HEK293 (cell line): Measurements from ENCODE around the gene PLD3.

Experiments used
- CTCF ChIA-PET: fragments of 350-600 bp; formaldehyde crosslinking; extraction: SDS; loops from one replicate; lab custom pipeline; 2021; ENCODE audit warnings: antibody characterized with exemption; lab: Yijun Ruan, JAX
- POLR2A ChIA-PET: fragments of 300-600 bp; formaldehyde crosslinking; extraction: SDS; loops from one replicate; lab custom pipeline; 2020; ENCODE audit warnings: antibody characterized with exemption, inconsistent platforms; lab: Yijun Ruan, JAX
- H3K27ac ChIP-seq: fragments of 200-500 bp; sonication (Bioruptor generic); 2 replicates; pipeline ENCODE4 v1.5.1; 2014; ENCODE audit warnings: low read depth, low read length, control low read depth, inconsistent platforms; ENCODE audit errors: extremely low read depth
- H3K36me3 ChIP-seq, 2 experiments: fragments of 200-500 bp in 1 of 2; sonication (Bioruptor generic) in 1 of 2; 1 replicate in 1 of 2; 2 replicates in 1 of 2; pipeline ENCODE4 v1.5.1; 2014 to 2017; ENCODE audit warnings: inconsistent platforms in 2 of 2, low read length in 2 of 2; ENCODE audit not compliant: control insufficient read depth in 2 of 2, insufficient read depth in 1 of 2
- H3K4me1 ChIP-seq: fragments of 200-500 bp; sonication (Bioruptor generic); 2 replicates; pipeline ENCODE4 v1.5.1; 2014; ENCODE audit warnings: mild to moderate bottlenecking, low read length, inconsistent platforms; ENCODE audit not compliant: control insufficient read depth, insufficient read depth
- H3K4me3 ChIP-seq: 2 replicates; pipeline ENCODE4 v1.5.1; 2011; ENCODE audit warnings: low read depth, mild to moderate bottlenecking, control low read depth, low read length, moderate library complexity
- H3K9me3 ChIP-seq: fragments of 200-500 bp; sonication (Bioruptor generic); 2 replicates; pipeline ENCODE4 v1.5.1; 2014; ENCODE audit warnings: low read depth, low read length, inconsistent platforms; ENCODE audit not compliant: control insufficient read depth, insufficient read depth
- BCL11B ChIP-seq: fragments of 450-650 bp; formaldehyde crosslinking; IDR thresholded peaks from 2 replicates; pipeline ENCODE4 v1.5.1; 2016; ENCODE audit warnings: low read depth, missing biosample characterization, missing genetic modification characterization
- FEZF1 ChIP-seq: fragments of 450-650 bp; formaldehyde crosslinking; IDR thresholded peaks from 2 replicates; pipeline ENCODE4 v1.5.1; 2016; ENCODE audit warnings: missing biosample characterization, missing genetic modification characterization
- GFI1B ChIP-seq: fragments of 450-650 bp; formaldehyde crosslinking; IDR thresholded peaks from 2 replicates; pipeline ENCODE4 v1.5.1; 2016; ENCODE audit warnings: missing biosample characterization, missing genetic modification characterization
- GLI4 ChIP-seq: fragments of 450-650 bp; formaldehyde crosslinking; IDR thresholded peaks from 2 replicates; pipeline ENCODE4 v1.5.1; 2016; ENCODE audit warnings: missing biosample characterization, missing genetic modification characterization
- KLF7 ChIP-seq: fragments of 450-650 bp; formaldehyde crosslinking; IDR thresholded peaks from 2 replicates; pipeline ENCODE4 v1.5.1; 2016; ENCODE audit warnings: missing biosample characterization, missing genetic modification characterization, borderline replicate concordance
- KLF9 ChIP-seq: fragments of 450-650 bp; formaldehyde crosslinking; IDR thresholded peaks from 2 replicates; pipeline ENCODE4 v1.5.1; 2016; ENCODE audit warnings: missing biosample characterization, missing genetic modification characterization, low read depth
- PRDM4 ChIP-seq: fragments of 450-650 bp; formaldehyde crosslinking; IDR thresholded peaks from 2 replicates; pipeline ENCODE4 v1.5.1; 2017; ENCODE audit warnings: missing biosample characterization, missing genetic modification characterization
- SP7 ChIP-seq: fragments of 450-650 bp; formaldehyde crosslinking; IDR thresholded peaks from 2 replicates; pipeline ENCODE4 v1.5.1; 2016; ENCODE audit warnings: missing biosample characterization, missing genetic modification characterization
- ZBTB48 ChIP-seq: fragments of 450-650 bp; formaldehyde crosslinking; IDR thresholded peaks from 2 replicates; pipeline ENCODE4 v1.5.1; 2016; ENCODE audit warnings: missing biosample characterization, missing genetic modification characterization
- ZNF146 ChIP-seq: fragments of 450-650 bp; formaldehyde crosslinking; IDR thresholded peaks from 2 replicates; pipeline ENCODE4 v1.5.1; 2016; ENCODE audit warnings: missing biosample characterization, missing genetic modification characterization
- ZNF18 ChIP-seq: fragments of 450-650 bp; formaldehyde crosslinking; IDR thresholded peaks from 2 replicates; pipeline ENCODE4 v1.5.1; 2016; ENCODE audit warnings: missing biosample characterization, missing genetic modification characterization
- ZNF211 ChIP-seq: fragments of 450-650 bp; formaldehyde crosslinking; IDR thresholded peaks from 2 replicates; pipeline ENCODE4 v1.5.1; 2016; ENCODE audit warnings: low read depth, missing biosample characterization, missing genetic modification characterization
- ZNF335 ChIP-seq: fragments of 450-650 bp; formaldehyde crosslinking; conservative IDR thresholded peaks from 2 replicates; pipeline ENCODE4 v1.5.1; 2016; ENCODE audit warnings: missing biosample characterization, missing genetic modification characterization
- ZNF510 ChIP-seq: fragments of 450-650 bp; formaldehyde crosslinking; IDR thresholded peaks from 2 replicates; pipeline ENCODE4 v1.5.1; 2018; ENCODE audit warnings: mild to moderate bottlenecking, missing genetic modification characterization, missing biosample characterization; ENCODE audit not compliant: insufficient replicate concordance
- ZNF514 ChIP-seq: fragments of 450-650 bp; formaldehyde crosslinking; IDR thresholded peaks from 2 replicates; pipeline ENCODE4 v1.5.1; 2016; ENCODE audit warnings: missing biosample characterization, missing genetic modification characterization
- ZNF521 ChIP-seq: fragments of 450-650 bp; formaldehyde crosslinking; IDR thresholded peaks from 2 replicates; pipeline ENCODE4 v1.5.1; 2017; ENCODE audit warnings: missing biosample characterization, mild to moderate bottlenecking, missing genetic modification characterization
- ZNF558 ChIP-seq: fragments of 450-650 bp; formaldehyde crosslinking; IDR thresholded peaks from 2 replicates; pipeline ENCODE4 v1.5.1; 2016; ENCODE audit warnings: missing biosample characterization, missing genetic modification characterization
- ZNF596 ChIP-seq: fragments of 450-650 bp; IDR thresholded peaks from 2 replicates; pipeline ENCODE4 v1.5.0; 2018; ENCODE audit warnings: missing biosample characterization, mild to moderate bottlenecking, missing genetic modification characterization, moderate library complexity
- ZNF629 ChIP-seq: fragments of 450-650 bp; formaldehyde crosslinking; IDR thresholded peaks from 2 replicates; pipeline ENCODE4 v1.5.1; 2017; ENCODE audit warnings: missing biosample characterization, missing genetic modification characterization
- ZNF664 ChIP-seq: fragments of 450-650 bp; formaldehyde crosslinking; IDR thresholded peaks from 2 replicates; pipeline ENCODE4 v1.5.1; 2016; ENCODE audit warnings: missing biosample characterization, missing genetic modification characterization
- ZNF677 ChIP-seq: fragments of 450-650 bp; IDR thresholded peaks from 2 replicates; pipeline ENCODE4 v1.5.0; 2018; ENCODE audit warnings: missing biosample characterization, mild to moderate bottlenecking, missing genetic modification characterization, moderate library complexity
- ZNF768 ChIP-seq: fragments of 450-650 bp; formaldehyde crosslinking; IDR thresholded peaks from 2 replicates; pipeline ENCODE4 v1.5.1; 2018; ENCODE audit warnings: missing biosample characterization, mild to moderate bottlenecking, missing genetic modification characterization
- ZNF792 ChIP-seq: fragments of 450-650 bp; formaldehyde crosslinking; IDR thresholded peaks from 2 replicates; pipeline ENCODE4 v1.5.1; 2016; ENCODE audit warnings: missing biosample characterization, missing genetic modification characterization
- TF ChIP-seq, protein P1 (sequence below): fragments of 450-650 bp; formaldehyde crosslinking; optimal IDR thresholded peaks from 2 replicates; pipeline ENCODE3; 2016; ENCODE audit warnings: missing biosample characterization, mild to moderate bottlenecking, missing genetic modification characterization
- TF ChIP-seq, protein P2 (sequence below): fragments of 450-650 bp; formaldehyde crosslinking; IDR thresholded peaks from 2 replicates; pipeline ENCODE4 v1.5.1; 2016; ENCODE audit warnings: missing biosample characterization, missing genetic modification characterization, low read depth
- TF ChIP-seq, protein P3 (sequence below): fragments of 450-650 bp; formaldehyde crosslinking; IDR thresholded peaks from 2 replicates; pipeline ENCODE4 v1.5.1; 2017; ENCODE audit warnings: missing biosample characterization, missing genetic modification characterization
- TF ChIP-seq, protein P4 (sequence below): fragments of 450-650 bp; formaldehyde crosslinking; IDR thresholded peaks from 2 replicates; pipeline ENCODE4 v1.5.1; 2017; ENCODE audit warnings: missing biosample characterization, mild to moderate bottlenecking, missing genetic modification characterization, moderate library complexity

The PLD3 gene

DNA sequence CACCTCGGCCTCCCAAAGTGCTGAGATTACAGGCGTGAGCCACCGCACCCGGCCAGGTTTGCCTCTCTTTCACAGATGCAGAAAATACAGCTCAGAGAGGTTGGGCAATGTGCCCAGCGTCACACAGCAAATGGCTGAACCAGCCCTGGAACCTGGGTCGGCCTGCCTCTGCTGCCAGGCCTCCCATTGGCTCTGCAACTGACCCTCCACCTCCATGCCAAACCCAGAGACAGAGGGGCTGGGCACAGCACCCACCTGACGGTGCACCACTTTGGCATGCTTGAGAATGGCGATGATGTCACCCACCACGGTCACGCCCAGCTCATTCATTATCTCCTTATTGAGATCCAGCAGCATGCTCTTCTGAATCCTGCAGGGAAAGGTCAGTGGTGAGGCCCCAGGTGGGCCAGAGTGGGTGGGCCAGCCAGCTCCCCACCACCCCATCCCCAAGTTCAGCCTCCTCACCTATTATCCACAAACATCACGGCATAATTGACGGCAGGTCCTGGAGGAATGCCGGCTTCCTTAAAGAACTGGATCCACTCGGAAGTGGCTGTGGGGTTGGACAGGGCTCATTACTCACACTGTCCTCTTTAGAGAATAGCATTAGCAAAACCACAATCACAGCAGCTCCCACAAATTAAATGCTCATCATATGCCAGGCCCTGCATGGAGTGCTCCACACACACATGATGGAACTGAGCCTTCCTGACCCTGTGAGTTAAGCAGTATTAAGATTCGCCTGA, 12.5 kb upstream of the PLD3 start (continued):
- TF ChIP-seq ZNF768 (tag by site-specific recombination) = peak; percentile 99
- TF ChIP-seq, protein P1, sequence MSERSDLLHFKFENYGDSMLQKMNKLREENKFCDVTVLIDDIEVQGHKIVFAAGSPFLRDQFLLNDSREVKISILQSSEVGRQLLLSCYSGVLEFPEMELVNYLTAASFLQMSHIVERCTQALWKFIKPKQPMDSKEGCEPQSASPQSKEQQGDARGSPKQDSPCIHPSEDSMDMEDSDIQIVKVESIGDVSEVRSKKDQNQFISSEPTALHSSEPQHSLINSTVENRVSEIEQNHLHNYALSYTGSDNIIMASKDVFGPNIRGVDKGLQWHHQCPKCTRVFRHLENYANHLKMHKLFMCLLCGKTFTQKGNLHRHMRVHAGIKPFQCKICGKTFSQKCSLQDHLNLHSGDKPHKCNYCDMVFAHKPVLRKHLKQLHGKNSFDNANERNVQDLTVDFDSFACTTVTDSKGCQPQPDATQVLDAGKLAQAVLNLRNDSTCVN (tag by site-specific recombination) = no peak
- no peak for TF ChIP-seq ZNF146 (tag by site-specific recombination)
- TF ChIP-seq BCL11B (tag by site-specific recombination) = no peak
- TF ChIP-seq KLF9 (tag by site-specific recombination) = peak; percentile 77
- TF ChIP-seq, protein P2, sequence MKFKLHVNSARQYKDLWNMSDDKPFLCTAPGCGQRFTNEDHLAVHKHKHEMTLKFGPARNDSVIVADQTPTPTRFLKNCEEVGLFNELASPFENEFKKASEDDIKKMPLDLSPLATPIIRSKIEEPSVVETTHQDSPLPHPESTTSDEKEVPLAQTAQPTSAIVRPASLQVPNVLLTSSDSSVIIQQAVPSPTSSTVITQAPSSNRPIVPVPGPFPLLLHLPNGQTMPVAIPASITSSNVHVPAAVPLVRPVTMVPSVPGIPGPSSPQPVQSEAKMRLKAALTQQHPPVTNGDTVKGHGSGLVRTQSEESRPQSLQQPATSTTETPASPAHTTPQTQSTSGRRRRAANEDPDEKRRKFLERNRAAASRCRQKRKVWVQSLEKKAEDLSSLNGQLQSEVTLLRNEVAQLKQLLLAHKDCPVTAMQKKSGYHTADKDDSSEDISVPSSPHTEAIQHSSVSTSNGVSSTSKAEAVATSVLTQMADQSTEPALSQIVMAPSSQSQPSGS (tag by site-specific recombination) = peak; percentile 77
- TF ChIP-seq KLF7 = no peak
- TF ChIP-seq SP7 (tag by site-specific recombination) = peak; percentile 72
- no peak for TF ChIP-seq ZNF664 (tag by site-specific recombination)
- TF ChIP-seq ZNF558 (tag by site-specific recombination) = no peak
- TF ChIP-seq ZNF629 = 0 out of 2 replicates have a peak, but pooled peaks have one; percentile 25
- TF ChIP-seq ZNF510 (tag by site-specific recombination) = no peak

DNA sequence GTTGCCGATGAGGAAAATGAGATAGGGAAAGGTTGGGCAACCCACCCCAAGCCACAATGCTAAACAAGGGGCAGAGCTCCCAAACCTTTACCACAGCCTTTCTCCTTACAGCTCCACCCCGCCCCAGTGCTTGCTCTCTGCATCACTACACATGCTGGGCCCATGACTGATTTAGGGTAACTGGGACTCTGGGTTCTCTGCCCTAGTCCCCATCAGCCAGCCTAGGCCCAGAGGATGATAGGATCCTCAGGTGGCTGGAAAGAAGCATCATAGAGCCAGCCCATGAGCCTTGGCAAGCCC, 11.9 kb upstream of the PLD3 start:
- Histone ChIP-seq H3K9me3 (no peaks in the 10 kb centered on the region), H3K27ac (peak overlapping the region; percentile 29; the same call in 1 of the 2 replicates), H3K4me1 (no peaks in the 10 kb centered on the region), H3K4me3 (no peak overlapping the region), H3K36me3 (peaks cover 72 to 88% of the 10 kb centered on the region in 2 experiments)
- ChIA-PET CTCF (interaction anchor here (1.1 to 3.7 kb wide), 2 partner anchors 31 to 298 kb away, joined by 4 to 16 read pairs; no protein-coding TSS in a partner anchor), POLR2A (interaction anchor here (5.3 kb wide), 1 partner anchor 11 kb away, joined by 36 read pairs; the partner anchor contains the start of genes C19orf47 and PLD3)
- TF ChIP-seq ZNF211 (tag by site-specific recombination) = no peak
- TF ChIP-seq GFI1B (tag by site-specific recombination) = no peak
- TF ChIP-seq GLI4 = no peak
- TF ChIP-seq ZNF792 = no peak
- TF ChIP-seq ZNF596 = no peak
- TF ChIP-seq ZNF558 (tag by site-specific recombination) = no peak
- TF ChIP-seq ZNF18 (tag by site-specific recombination) = no peak
- TF ChIP-seq, protein P3, sequence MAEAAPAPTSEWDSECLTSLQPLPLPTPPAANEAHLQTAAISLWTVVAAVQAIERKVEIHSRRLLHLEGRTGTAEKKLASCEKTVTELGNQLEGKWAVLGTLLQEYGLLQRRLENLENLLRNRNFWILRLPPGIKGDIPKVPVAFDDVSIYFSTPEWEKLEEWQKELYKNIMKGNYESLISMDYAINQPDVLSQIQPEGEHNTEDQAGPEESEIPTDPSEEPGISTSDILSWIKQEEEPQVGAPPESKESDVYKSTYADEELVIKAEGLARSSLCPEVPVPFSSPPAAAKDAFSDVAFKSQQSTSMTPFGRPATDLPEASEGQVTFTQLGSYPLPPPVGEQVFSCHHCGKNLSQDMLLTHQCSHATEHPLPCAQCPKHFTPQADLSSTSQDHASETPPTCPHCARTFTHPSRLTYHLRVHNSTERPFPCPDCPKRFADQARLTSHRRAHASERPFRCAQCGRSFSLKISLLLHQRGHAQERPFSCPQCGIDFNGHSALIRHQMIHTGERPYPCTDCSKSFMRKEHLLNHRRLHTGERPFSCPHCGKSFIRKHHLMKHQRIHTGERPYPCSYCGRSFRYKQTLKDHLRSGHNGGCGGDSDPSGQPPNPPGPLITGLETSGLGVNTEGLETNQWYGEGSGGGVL (tag by site-specific recombination) = no peak
- no peak for TF ChIP-seq ZNF521 (tag by site-specific recombination)
- TF ChIP-seq FEZF1 (tag by site-specific recombination) = no peak
- no peak for TF ChIP-seq ZBTB48 (tag by site-specific recombination)
- no peak for TF ChIP-seq PRDM4 (tag by site-specific recombination)
- TF ChIP-seq ZNF677 (tag by site-specific recombination) = no peak
- TF ChIP-seq ZNF335 (tag by site-specific recombination) = no peak
- TF ChIP-seq, protein P4, sequence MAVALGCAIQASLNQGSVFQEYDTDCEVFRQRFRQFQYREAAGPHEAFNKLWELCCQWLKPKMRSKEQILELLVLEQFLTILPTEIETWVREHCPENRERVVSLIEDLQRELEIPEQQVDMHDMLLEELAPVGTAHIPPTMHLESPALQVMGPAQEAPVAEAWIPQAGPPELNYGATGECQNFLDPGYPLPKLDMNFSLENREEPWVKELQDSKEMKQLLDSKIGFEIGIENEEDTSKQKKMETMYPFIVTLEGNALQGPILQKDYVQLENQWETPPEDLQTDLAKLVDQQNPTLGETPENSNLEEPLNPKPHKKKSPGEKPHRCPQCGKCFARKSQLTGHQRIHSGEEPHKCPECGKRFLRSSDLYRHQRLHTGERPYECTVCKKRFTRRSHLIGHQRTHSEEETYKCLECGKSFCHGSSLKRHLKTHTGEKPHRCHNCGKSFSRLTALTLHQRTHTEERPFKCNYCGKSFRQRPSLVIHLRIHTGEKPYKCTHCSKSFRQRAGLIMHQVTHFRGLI (tag by site-specific recombination) = no peak
- TF ChIP-seq ZNF514 (tag by site-specific recombination) = no peak
